ENCODE results near the gene TAS1R3. TPM values are rescaled to one million over a fixed set of nuclear protein-coding genes. Genes with fewer than 3 reads are reported as not detected.

The TAS1R3 gene
- total RNA-seq, 1 donor from 2014 or later, result not detected

- no peak for DNase-seq (ENCODE audit: low spot score)
- Histone ChIP-seq H3K4me2 (no peak overlapping the region), H2AFZ (replicated peaks) (no peak overlapping the region), H3K4me1 (peaks cover 4% of the 10 kb centered on the region), H3K9me3 (ENCODE audit: low read depth) (no peaks in the 10 kb centered on the region), H3K36me3 (no peaks in the 10 kb centered on the region), H3F3A (ENCODE audit: low read depth) (no peaks in the 10 kb centered on the region), H3K9ac (no peak overlapping the region), H3K27ac (no peak overlapping the region), H4K20me1 (ENCODE audit: low read depth) (peaks cover 64% of the 10 kb centered on the region), H3K79me2 (ENCODE audit: low read depth) (peaks cover 71% of the 10 kb centered on the region), H3K27me3 (no peaks in the 10 kb centered on the region), H3K4me3 (no peak overlapping the region)
- H3K27ac Mint-ChIP-seq, result no peak overlapping the region
- peak overlapping the region; percentile 91 for H3K4me3 Mint-ChIP-seq
- TF ChIP-seq EZH2phosphoT487 (IDR thresholded peaks at IDR 0.05) (no peak), EZH2 (IDR thresholded peaks at IDR 0.05) (no peak)
- TF ChIP-seq, protein P1, sequence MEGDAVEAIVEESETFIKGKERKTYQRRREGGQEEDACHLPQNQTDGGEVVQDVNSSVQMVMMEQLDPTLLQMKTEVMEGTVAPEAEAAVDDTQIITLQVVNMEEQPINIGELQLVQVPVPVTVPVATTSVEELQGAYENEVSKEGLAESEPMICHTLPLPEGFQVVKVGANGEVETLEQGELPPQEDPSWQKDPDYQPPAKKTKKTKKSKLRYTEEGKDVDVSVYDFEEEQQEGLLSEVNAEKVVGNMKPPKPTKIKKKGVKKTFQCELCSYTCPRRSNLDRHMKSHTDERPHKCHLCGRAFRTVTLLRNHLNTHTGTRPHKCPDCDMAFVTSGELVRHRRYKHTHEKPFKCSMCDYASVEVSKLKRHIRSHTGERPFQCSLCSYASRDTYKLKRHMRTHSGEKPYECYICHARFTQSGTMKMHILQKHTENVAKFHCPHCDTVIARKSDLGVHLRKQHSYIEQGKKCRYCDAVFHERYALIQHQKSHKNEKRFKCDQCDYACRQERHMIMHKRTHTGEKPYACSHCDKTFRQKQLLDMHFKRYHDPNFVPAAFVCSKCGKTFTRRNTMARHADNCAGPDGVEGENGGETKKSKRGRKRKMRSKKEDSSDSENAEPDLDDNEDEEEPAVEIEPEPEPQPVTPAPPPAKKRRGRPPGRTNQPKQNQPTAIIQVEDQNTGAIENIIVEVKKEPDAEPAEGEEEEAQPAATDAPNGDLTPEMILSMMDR (IDR thresholded peaks at IDR 0.05), result no peak
- H3K36me3 Mint-ChIP-seq, result peaks cover 7% of the 10 kb centered on the region
- peaks cover 11% of the 10 kb centered on the region for H3K4me1 Mint-ChIP-seq
- peaks cover 13% of the 10 kb centered on the region for H3K27me3 Mint-ChIP-seq (ENCODE audit: insufficient read depth, low read depth)
- no peaks in the 10 kb centered on the region for H3K9me3 Mint-ChIP-seq
Measured at GRCh38 chr1:1322952-1323351, 8.1 kb upstream of the TAS1R3 start.

DNA sequence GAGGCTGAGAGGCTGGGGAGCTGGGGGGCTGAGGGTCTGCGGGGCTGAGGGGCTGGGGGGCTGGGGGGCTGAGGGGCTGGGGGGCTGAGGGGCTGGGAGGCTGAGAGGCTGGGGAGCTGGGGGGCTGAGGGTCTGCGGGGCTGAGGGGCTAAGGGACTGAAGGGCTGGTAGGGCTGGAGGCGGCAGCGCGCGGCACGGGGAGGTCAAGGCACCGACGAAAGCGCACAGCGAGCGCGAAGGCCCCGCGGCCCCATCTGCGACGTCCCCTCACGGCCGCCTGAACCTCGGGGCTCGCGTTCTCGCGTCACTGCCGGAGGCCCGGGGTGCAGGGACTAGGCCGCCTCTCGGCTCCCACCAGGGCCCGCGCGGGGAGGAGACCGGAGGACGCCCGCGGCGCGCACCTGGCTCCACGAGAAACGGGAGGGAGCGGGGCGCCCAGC is 7.0 kb upstream of the TAS1R3 start:
- DNase-seq (ENCODE audit: low spot score), result no peak
- Histone ChIP-seq H3K9ac (peak overlapping the region; percentile 90), H4K20me1 (ENCODE audit: low read depth) (peaks cover 59% of the 10 kb centered on the region), H3F3A (ENCODE audit: low read depth) (no peaks in the 10 kb centered on the region), H3K4me2 (peak overlapping the region; percentile 99), H3K27ac (no peak overlapping the region), H3K79me2 (ENCODE audit: low read depth) (peaks cover 61% of the 10 kb centered on the region), H3K36me3 (no peaks in the 10 kb centered on the region), H3K4me3 (peak overlapping the region; percentile 90), H3K4me1 (peaks cover 4% of the 10 kb centered on the region), H3K27me3 (no peaks in the 10 kb centered on the region), H3K9me3 (ENCODE audit: low read depth) (no peaks in the 10 kb centered on the region), H2AFZ (replicated peaks) (peak overlapping the region; percentile 22)
- TF ChIP-seq EZH2 (IDR thresholded peaks at IDR 0.05) (no peak), EZH2phosphoT487 (IDR thresholded peaks at IDR 0.05) (no peak)
- TF ChIP-seq, protein P1 (IDR thresholded peaks at IDR 0.05), result no peak
- Mint-ChIP-seq H3K4me1 (peaks cover 11% of the 10 kb centered on the region), H3K4me3 (peak overlapping the region; percentile 88), H3K27ac (no peak overlapping the region), H3K27me3 (ENCODE audit: insufficient read depth, low read depth) (peaks cover 10% of the 10 kb centered on the region), H3K36me3 (peaks cover 6% of the 10 kb centered on the region), H3K9me3 (no peaks in the 10 kb centered on the region)

DNA sequence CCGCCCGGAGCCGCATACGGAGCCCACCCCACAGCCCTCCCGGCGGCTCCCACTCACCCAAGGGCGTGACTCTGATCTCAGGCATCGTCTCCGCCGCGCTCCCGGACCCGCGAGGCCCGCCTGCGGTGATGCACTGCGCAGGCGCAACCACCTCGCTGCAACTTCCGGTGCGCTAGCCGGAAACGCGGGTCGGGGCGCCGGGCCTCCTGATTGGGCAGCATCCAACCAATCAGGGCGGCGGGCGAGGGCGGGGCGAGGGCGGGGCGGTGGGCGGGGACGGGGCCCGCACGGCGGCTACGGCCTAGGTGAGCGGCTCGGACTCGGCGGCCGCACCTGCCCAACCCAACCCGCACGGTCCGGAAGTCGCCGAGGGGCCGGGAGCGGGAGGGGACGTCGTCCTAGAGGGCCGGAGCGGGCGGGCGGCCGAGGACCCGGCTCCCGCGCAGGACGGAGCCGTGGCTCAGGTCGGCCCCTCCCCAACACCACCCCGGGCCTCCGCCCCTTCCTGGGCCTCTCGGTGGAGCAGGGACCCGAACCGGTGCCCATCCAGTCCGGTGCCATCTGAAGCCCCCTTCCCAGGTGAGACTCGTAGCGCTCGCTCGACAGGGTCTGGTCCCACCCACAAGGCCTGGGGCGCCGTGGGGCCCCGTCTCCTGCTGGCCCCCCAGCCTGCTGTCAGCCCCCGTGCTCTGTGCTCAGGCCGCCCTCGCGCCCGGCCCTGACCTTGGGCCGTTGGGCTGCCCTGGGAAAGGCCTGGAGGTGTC is 6.4 kb upstream of the TAS1R3 start, which contains the start of the genes CPTP and INTS11:
Gene CPTP (plus strand): TSS at position 279 of the 764 bp plus-strand sequence. CDS start 2,109 bp downstream, outside the sequence.
Gene INTS11 (minus strand): TSS at position 137 of the 764 bp plus-strand sequence. CDS start 52 bp downstream, at position 85.
- peak within 1 kb of the TSS; percentile 90 for H3K4me3 ChIP-seq
- DNase-seq (ENCODE audit: low spot score), result peak; percentile 97
- H3K27ac ChIP-seq, result no peak within 1 kb of the TSS
- no peaks in the 10 kb centered on the region for H3K27me3 ChIP-seq
- H3K4me2 ChIP-seq, result peak within 1 kb of the TSS; percentile 99
- H3K36me3 ChIP-seq, result no peaks in the 10 kb centered on the region
- peaks cover 4% of the 10 kb centered on the region for H3K4me1 ChIP-seq
- H3K9ac ChIP-seq, result peak within 1 kb of the TSS; percentile 93
- Mint-ChIP-seq H3K4me1 (peaks cover 11% of the 10 kb centered on the region), H3K27me3 (ENCODE audit: insufficient read depth, low read depth) (peaks cover 10% of the 10 kb centered on the region), H3K9me3 (no peaks in the 10 kb centered on the region), H3K4me3 (peak within 1 kb of the TSS; percentile 91), H3K27ac (peak within 1 kb of the TSS; percentile 7), H3K36me3 (peaks cover 4% of the 10 kb centered on the region)
- peak within 1 kb of the TSS; percentile 83 for H2AFZ ChIP-seq (replicated peaks)
- TF ChIP-seq, protein P1 (IDR thresholded peaks at IDR 0.05), result no peak
- no peak for TF ChIP-seq EZH2 (IDR thresholded peaks at IDR 0.05)
- no peak for TF ChIP-seq EZH2phosphoT487 (IDR thresholded peaks at IDR 0.05)
- peaks cover 59% of the 10 kb centered on the region for H4K20me1 ChIP-seq (ENCODE audit: low read depth)
- peaks cover 4% of the 10 kb centered on the region for H3F3A ChIP-seq (ENCODE audit: low read depth)
- H3K79me2 ChIP-seq (ENCODE audit: low read depth), result peaks cover 56% of the 10 kb centered on the region
- no peaks in the 10 kb centered on the region for H3K9me3 ChIP-seq (ENCODE audit: low read depth)
